Tibial nerve (tissue), 4 donors: ENCODE results near the gene MS4A6E.

Experiments
- CTCF ChIP-seq, 5 experiments: fragments of 200-600 bp in 3 of 5; fragments of 450-650 bp in 2 of 5; sonication (generic) in 3 of 5; IDR thresholded peaks; one replicate each; pipeline ENCODE4 v1.5.1; 2016 to 2019; ENCODE audit warnings: antibody characterized with exemption in 5 of 5, mild to moderate bottlenecking in 3 of 5, moderate library complexity in 2 of 5
- EP300 ChIP-seq, 2 donors: sonication (generic); formaldehyde crosslinking; IDR thresholded peaks; one replicate each; pipeline ENCODE4 v1.6.1; 2017; ENCODE audit warnings: antibody characterized with exemption in 2 of 2, mild to moderate bottlenecking in 1 of 2
- POLR2A ChIP-seq, 2 donors: fragments of 450-650 bp; IDR thresholded peaks; one replicate each; pipeline ENCODE4 v1.6.1; 2017; ENCODE audit warnings: antibody characterized with exemption in 2 of 2, mild to moderate bottlenecking in 2 of 2, moderate library complexity in 2 of 2

GRCh38 chr11:60378354-60378753 is 51.3 kb downstream of the MS4A6E start, which contains the start of gene MS4A7:
- no peak for TF ChIP-seq CTCF (IDR thresholded peaks at IDR 0.05)
- peak in 1 of 2 donors; percentile 15 for TF ChIP-seq POLR2A (IDR thresholded peaks at IDR 0.05)
- peak in 1 of 2 donors; percentile 48 for TF ChIP-seq EP300 (IDR thresholded peaks at IDR 0.05)
